Measurements from ENCODE around the gene GALNT2. TPM values are rescaled to one million over a fixed set of nuclear protein-coding genes. Genes with fewer than 3 reads are reported as not detected.

GALNT2 gene
- total and polyA plus RNA-seq, 2 of the 13 experiments (the other 11 are each of a cell fraction or from before 2014, with no cell fraction given) = 39.3 to 39.6 TPM

GRCh38 chr1:230199554-230199953 is 132.5 kb downstream of the GALNT2 start:
- ChIA-PET POLR2A (no interaction called here), CTCF (ENCODE audit: low intra/inter-chr PET ratio, low total read pairs) (no interaction called here)
- Histone ChIP-seq H3K4me1 (ENCODE audit: insufficient read depth, low read length) (peaks cover 7% of the 10 kb centered on the region; the same call in 1 of the 2 replicates), H3K36me3 (replicated peaks in 1 of 2; ENCODE audit: control insufficient read depth in 1 of 2, insufficient read depth in 2 of 2, low read length in 2 of 2) (peaks cover 6 to 13% of the 10 kb centered on the region in 2 experiments; a peak in 4 of 5 replicates), H4K20me1 (ENCODE audit: insufficient read depth, low read length) (no peaks in the 10 kb centered on the region), H3K4me2 (ENCODE audit: low read depth, low read length) (no peak overlapping the region), H3K27me3 (ENCODE audit: control insufficient read depth in 1 of 2, insufficient read depth in 2 of 2, low read length in 2 of 2) (no peaks in the 10 kb centered on the region), H3K9ac (ENCODE audit: insufficient read depth, low read depth, low read length) (no peak overlapping the region), H2AFZ (ENCODE audit: low read length) (no peak overlapping the region), H3K27ac (ENCODE audit: extremely low read length, insufficient read depth, low read length) (no peak overlapping the region), H3K4me3 (replicated peaks in 1 of 3; ENCODE audit: insufficient read depth in 1 of 3, low read depth in 2 of 3, low read length in 3 of 3) (no peak overlapping the region), H3K79me2 (ENCODE audit: insufficient read depth, low read length) (no peaks in the 10 kb centered on the region), H3K9me3 (ENCODE audit: low read length) (no peaks in the 10 kb centered on the region)
- in situ Hi-C loops (cut with HindIII; ENCODE audit: extremely low pct_ligation_motif_present, low pct_unique_long_range_greater_than_20kb) = no loop called here
- BruUV-seq (replicated peaks) = no TSS peak
- ATAC-seq (no peak), DNase-seq (ENCODE audit: low spot score) (no peak), FAIRE-seq (no peak)
- 100% methylated on average over 4 of the region's 4 CpGs for WGBS (ENCODE audit: low lambda C conversion rate)
- intact Hi-C loops (cut with micrococcal nuclease; ENCODE audit: unreplicated experiment) = no loop called here
- TF ChIP-seq ZNF605 (CRISPR knock-in tag; IDR thresholded peaks at IDR 0.05) = no peak
- TF ChIP-seq RFXAP (CRISPR knock-in tag; IDR thresholded peaks at IDR 0.05; ENCODE audit: borderline replicate concordance) = no peak
- no peak for TF ChIP-seq KLF11 (CRISPR knock-in tag; IDR thresholded peaks at IDR 0.05)
- TF ChIP-seq MLXIP (CRISPR knock-in tag; IDR thresholded peaks at IDR 0.05; ENCODE audit: borderline replicate concordance) = no peak
- no peak for TF ChIP-seq ZNF710 (CRISPR knock-in tag; IDR thresholded peaks at IDR 0.05; ENCODE audit: borderline replicate concordance)
- no peak for TF ChIP-seq ZNF326 (CRISPR knock-in tag; IDR thresholded peaks at IDR 0.05; ENCODE audit: borderline replicate concordance)
- TF ChIP-seq ZNF570 (CRISPR knock-in tag; IDR thresholded peaks at IDR 0.05; ENCODE audit: borderline replicate concordance) = no peak
- TF ChIP-seq ZNF746 (CRISPR knock-in tag; IDR thresholded peaks at IDR 0.05) = no peak
- TF ChIP-seq ISX (CRISPR knock-in tag; conservative IDR thresholded peaks at IDR 0.05) = no peak
- TF ChIP-seq SNRNP70 (IDR thresholded peaks at IDR 0.05; ENCODE audit: low read depth, low read length) = no peak
- no peak for TF ChIP-seq IRF1 (CRISPR knock-in tag; IDR thresholded peaks at IDR 0.05; ENCODE audit: low read depth)
- TF ChIP-seq SOX5 (CRISPR knock-in tag; IDR thresholded peaks at IDR 0.05; ENCODE audit: borderline replicate concordance) = no peak
- TF ChIP-seq YY1 (IDR thresholded peaks at IDR 0.05; ENCODE audit: insufficient read depth, insufficient replicate concordance, low read depth, low read length) = no peak
- TF ChIP-seq SRSF9 (IDR thresholded peaks at IDR 0.05; ENCODE audit: borderline replicate concordance, insufficient read depth, low read depth, low read length, poor library complexity, severe bottlenecking) = no peak
- TF ChIP-seq TERF1 (CRISPR knock-in tag; IDR thresholded peaks at IDR 0.05) = no peak

Measured in HepG2 (cell line).